Measurements from ENCODE around the gene ANO1. TPM values are rescaled to one million over a fixed set of nuclear protein-coding genes. Genes with fewer than 3 reads are reported as not detected.

ANO1 gene
- total and polyA plus RNA-seq, 4 donors: 7.8 to 64.8 (median 32.2) TPM

DNA sequence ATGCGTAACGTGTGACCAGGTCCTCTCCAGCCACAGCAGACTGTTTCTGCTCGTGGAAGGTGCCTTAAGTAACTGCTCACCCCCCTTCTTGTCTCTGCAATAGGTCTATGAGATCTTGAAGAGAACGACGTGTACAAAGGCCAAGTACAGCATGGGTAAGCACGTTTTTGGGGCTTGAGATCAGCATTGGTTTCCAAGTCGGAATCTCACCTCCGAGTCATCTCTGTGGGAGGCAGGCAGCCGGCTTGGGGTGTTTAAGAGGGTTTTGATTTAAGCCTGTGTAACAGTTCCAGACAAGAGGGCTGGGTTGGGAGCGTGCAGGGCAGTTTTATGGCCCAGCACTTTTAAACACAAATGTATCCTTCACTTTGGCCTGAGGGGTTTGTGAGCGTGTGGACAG lies 30.1 kb downstream of the ANO1 start:
- Histone ChIP-seq H3K4me1 (ENCODE audit: control insufficient read depth in 4 of 4, insufficient read depth in 4 of 4, low read length in 3 of 4) (peaks cover 10 to 27% (median 18%) of the 10 kb centered on the region in 4 donors), H3K36me3 (ENCODE audit: control insufficient read depth in 4 of 4, insufficient read depth in 3 of 4, low read depth in 1 of 4, low read length in 3 of 4) (peaks cover 0 to 7% (median 1%) of the 10 kb centered on the region in 4 donors), H3K9me3 (ENCODE audit: control insufficient read depth in 4 of 4, low read length in 3 of 4) (no peaks in the 10 kb centered on the region), H3K27me3 (ENCODE audit: control insufficient read depth in 4 of 4, insufficient read depth in 4 of 4, low read length in 3 of 4) (no peaks in the 10 kb centered on the region), H3K4me3 (ENCODE audit: low read depth in 1 of 3, low read length in 3 of 3) (no peak overlapping the region), H3K27ac (ENCODE audit: low read depth in 1 of 2, low read length in 2 of 2) (no peak overlapping the region), H3K9ac (ENCODE audit: low read depth in 1 of 2, low read length in 2 of 2) (no peak overlapping the region)
- 84% methylated on average over 11 of the region's 11 CpGs for WGBS
- DNase-seq (ENCODE audit: low spot score): no peak
- TF ChIP-seq FOXA2 (IDR thresholded peaks at IDR 0.05): no peak
- no peak for TF ChIP-seq HNF4G (IDR thresholded peaks at IDR 0.05)
- TF ChIP-seq ATF3 (IDR thresholded peaks at IDR 0.05): no peak
- no peak for TF ChIP-seq JUND (IDR thresholded peaks at IDR 0.05)

DNA sequence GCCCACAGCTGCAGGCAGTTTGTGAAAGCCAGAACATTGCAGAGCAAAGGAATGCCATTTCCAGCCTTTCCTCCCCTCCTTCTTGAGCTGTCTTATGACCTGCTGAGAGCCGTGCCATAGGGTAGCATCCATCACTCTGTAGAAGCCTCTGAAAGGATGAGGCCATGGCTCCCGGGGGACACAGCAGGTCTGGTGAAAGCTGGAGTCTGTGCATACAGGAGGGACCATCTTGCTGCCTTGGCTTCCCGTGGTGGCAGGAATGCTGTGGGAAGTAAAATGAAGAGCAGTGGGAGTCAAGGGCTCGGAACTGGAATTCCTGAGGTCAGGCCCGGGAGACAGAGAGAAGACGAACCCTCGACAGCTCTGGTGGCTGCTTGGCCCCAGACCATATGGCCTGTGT lies 30.9 kb downstream of the ANO1 start:
- no peak overlapping the region for H3K27ac ChIP-seq (ENCODE audit: low read depth in 1 of 2, low read length in 2 of 2)
- 81% methylated on average over 7 of the region's 7 CpGs for WGBS

GRCh38 chr11:70109903-70110302 lies 31.8 kb downstream of the ANO1 start:
- H3K4me3 ChIP-seq (ENCODE audit: low read depth in 1 of 3, low read length in 3 of 3): no peak overlapping the region
- TF ChIP-seq TAF1 (conservative IDR thresholded peaks at IDR 0.05): no peak
- TF ChIP-seq, protein P1, sequence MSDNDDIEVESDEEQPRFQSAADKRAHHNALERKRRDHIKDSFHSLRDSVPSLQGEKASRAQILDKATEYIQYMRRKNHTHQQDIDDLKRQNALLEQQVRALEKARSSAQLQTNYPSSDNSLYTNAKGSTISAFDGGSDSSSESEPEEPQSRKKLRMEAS (IDR thresholded peaks at IDR 0.05): no peak
- H3K9ac ChIP-seq (ENCODE audit: low read depth in 1 of 2, low read length in 2 of 2): no peak overlapping the region
- H3K9me3 ChIP-seq (ENCODE audit: control insufficient read depth in 4 of 4, low read length in 3 of 4): no peaks in the 10 kb centered on the region
- no peak for DNase-seq (ENCODE audit: low spot score)
- H3K27me3 ChIP-seq (ENCODE audit: control insufficient read depth in 4 of 4, insufficient read depth in 4 of 4, low read length in 3 of 4): no peaks in the 10 kb centered on the region
- H3K36me3 ChIP-seq (ENCODE audit: control insufficient read depth in 4 of 4, insufficient read depth in 3 of 4, low read depth in 1 of 4, low read length in 3 of 4): peaks cover 0 to 11% (median 0%) of the 10 kb centered on the region in 4 donors
- WGBS: 96% methylated on average over 6 of the region's 6 CpGs
- peaks cover 11 to 33% (median 14%) of the 10 kb centered on the region in 4 donors for H3K4me1 ChIP-seq (ENCODE audit: control insufficient read depth in 4 of 4, insufficient read depth in 4 of 4, low read length in 3 of 4)
- no peak overlapping the region for H3K27ac ChIP-seq (ENCODE audit: low read depth in 1 of 2, low read length in 2 of 2)

More for the DNA sequence above, 30.9 kb downstream of the ANO1 start:
- TF ChIP-seq RXRA (IDR thresholded peaks at IDR 0.05) (no peak), RAD21 (IDR thresholded peaks at IDR 0.05) (no peak)
- Histone ChIP-seq H3K36me3 (ENCODE audit: control insufficient read depth in 4 of 4, insufficient read depth in 3 of 4, low read depth in 1 of 4, low read length in 3 of 4) (peaks cover 0 to 11% (median 0%) of the 10 kb centered on the region in 4 donors), H3K4me1 (ENCODE audit: control insufficient read depth in 4 of 4, insufficient read depth in 4 of 4, low read length in 3 of 4) (peaks cover 11 to 31% (median 17%) of the 10 kb centered on the region in 4 donors), H3K9me3 (ENCODE audit: control insufficient read depth in 4 of 4, low read length in 3 of 4) (no peaks in the 10 kb centered on the region), H3K4me3 (ENCODE audit: low read depth in 1 of 3, low read length in 3 of 3) (no peak overlapping the region), H3K27me3 (ENCODE audit: control insufficient read depth in 4 of 4, insufficient read depth in 4 of 4, low read length in 3 of 4) (no peaks in the 10 kb centered on the region), H3K9ac (ENCODE audit: low read depth in 1 of 2, low read length in 2 of 2) (no peak overlapping the region)
- DNase-seq (ENCODE audit: low spot score): no peak

DNA sequence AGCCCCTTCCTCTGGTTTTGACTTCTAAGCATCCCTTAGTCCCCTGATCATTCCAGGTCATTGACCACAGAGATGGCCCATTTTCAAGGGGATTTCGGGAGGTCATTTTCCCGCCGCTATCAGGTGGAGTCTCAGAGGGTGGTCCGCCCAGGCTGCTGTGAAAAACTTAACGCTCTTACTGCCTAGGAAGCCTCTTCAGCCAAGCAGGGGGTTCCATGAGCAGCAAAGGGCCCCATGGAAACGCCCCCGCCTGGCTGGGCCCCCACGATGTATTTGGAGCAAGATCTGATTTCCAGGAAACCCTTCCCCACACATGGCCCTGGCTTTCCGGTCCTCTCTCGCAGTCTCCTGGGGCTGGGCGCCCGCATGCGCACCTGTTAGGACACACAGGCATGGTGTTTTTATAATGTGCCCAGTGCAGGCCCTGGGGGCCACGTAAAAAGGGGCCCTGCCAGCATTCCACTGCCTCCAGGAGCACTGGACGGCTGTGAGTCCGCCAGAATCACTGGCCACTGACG lies 32.5 kb downstream of the ANO1 start:
- no peaks in the 10 kb centered on the region for H3K9me3 ChIP-seq (ENCODE audit: control insufficient read depth in 4 of 4, low read length in 3 of 4)
- no peak for DNase-seq (ENCODE audit: low spot score)

More for the DNA sequence above, 32.5 kb downstream of the ANO1 start:
- H3K9ac ChIP-seq (ENCODE audit: low read depth in 1 of 2, low read length in 2 of 2): no peak overlapping the region
- H3K4me1 ChIP-seq (ENCODE audit: control insufficient read depth in 4 of 4, insufficient read depth in 4 of 4, low read length in 3 of 4): peaks cover 10 to 28% (median 11%) of the 10 kb centered on the region in 4 donors
- no peak for TF ChIP-seq HNF4A (conservative IDR thresholded peaks at IDR 0.05)
- TF ChIP-seq CTCF (IDR thresholded peaks at IDR 0.05; ENCODE audit: low read depth, low read length, missing input control): no peak
- no peak for TF ChIP-seq GABPA (IDR thresholded peaks at IDR 0.05 in 1 of 2, conservative IDR thresholded peaks at IDR 0.05 in 1 of 2)
- no peak for TF ChIP-seq TAF1 (conservative IDR thresholded peaks at IDR 0.05)
- peak overlapping the region in 1 of 2 donors; percentile 21 for H3K27ac ChIP-seq (ENCODE audit: low read depth in 1 of 2, low read length in 2 of 2)
- H3K36me3 ChIP-seq (ENCODE audit: control insufficient read depth in 4 of 4, insufficient read depth in 3 of 4, low read depth in 1 of 4, low read length in 3 of 4): peaks cover 0 to 11% (median 0%) of the 10 kb centered on the region in 4 donors
- H3K27me3 ChIP-seq (ENCODE audit: control insufficient read depth in 4 of 4, insufficient read depth in 4 of 4, low read length in 3 of 4): no peaks in the 10 kb centered on the region
- 87% methylated on average over 17 of the region's 17 CpGs for WGBS
- H3K4me3 ChIP-seq (ENCODE audit: low read depth in 1 of 3, low read length in 3 of 3): no peak overlapping the region

All from liver (tissue), 9 donors.